ENCODE measurements around the gene MRPS24.

The MRPS24 gene

GRCh38 chr7:43868681-43869005, 674 bp downstream of the MRPS24 start:
- no peaks in the 10 kb centered on the region for H3K9me3 Mint-ChIP-seq
- DNase-seq: no peak
- H3K27me3 Mint-ChIP-seq: no peaks in the 10 kb centered on the region
- peak overlapping the region; percentile 83 for H3K4me3 Mint-ChIP-seq
- H3K4me1 Mint-ChIP-seq (ENCODE audit: low read depth): peaks cover 35% of the 10 kb centered on the region
- peak overlapping the region; percentile 95 for H3K27ac Mint-ChIP-seq
- H3K36me3 Mint-ChIP-seq (ENCODE audit: low read depth): peaks cover 41% of the 10 kb centered on the region

GRCh38 chr7:43868181-43868580, 1.1 kb downstream of the MRPS24 start:
- Mint-ChIP-seq H3K9me3 (no peaks in the 10 kb centered on the region), H3K4me3 (peak overlapping the region; percentile 83), H3K4me1 (ENCODE audit: low read depth) (peaks cover 34% of the 10 kb centered on the region), H3K27ac (peak overlapping the region; percentile 95), H3K36me3 (ENCODE audit: low read depth) (peaks cover 41% of the 10 kb centered on the region), H3K27me3 (no peaks in the 10 kb centered on the region)
- DNase-seq: no peak

- Mint-ChIP-seq H3K4me1 (ENCODE audit: low read depth) (peaks cover 21% of the 10 kb centered on the region), H3K27ac (no peak overlapping the region), H3K36me3 (ENCODE audit: low read depth) (peaks cover 41% of the 10 kb centered on the region), H3K9me3 (no peaks in the 10 kb centered on the region), H3K4me3 (no peak overlapping the region), H3K27me3 (no peaks in the 10 kb centered on the region)
- DNase-seq: no peak
Measured at GRCh38 chr7:43865277-43865676, 4.0 kb downstream of the MRPS24 start.

- no peak overlapping the region for H3K27ac Mint-ChIP-seq
Measured at GRCh38 chr7:43864126-43864525, 5.2 kb downstream of the MRPS24 start.

GRCh38 chr7:43856996-43857395, 12.3 kb downstream of the MRPS24 start:
- Mint-ChIP-seq H3K9me3 (no peaks in the 10 kb centered on the region), H3K36me3 (ENCODE audit: low read depth) (no peaks in the 10 kb centered on the region), H3K4me1 (ENCODE audit: low read depth) (no peaks in the 10 kb centered on the region), H3K27me3 (no peaks in the 10 kb centered on the region), H3K4me3 (no peak overlapping the region), H3K27ac (no peak overlapping the region)
- no peak for DNase-seq

More at GRCh38 chr7:43864126-43864525, 5.2 kb downstream of the MRPS24 start:
- Mint-ChIP-seq H3K36me3 (ENCODE audit: low read depth) (peaks cover 39% of the 10 kb centered on the region), H3K9me3 (no peaks in the 10 kb centered on the region), H3K4me1 (ENCODE audit: low read depth) (peaks cover 12% of the 10 kb centered on the region), H3K27me3 (no peaks in the 10 kb centered on the region), H3K4me3 (no peak overlapping the region)
- DNase-seq: no peak

GRCh38 chr7:43856316-43856715, 13.0 kb downstream of the MRPS24 start:
- H3K4me3 Mint-ChIP-seq: no peak overlapping the region
- H3K9me3 Mint-ChIP-seq: no peaks in the 10 kb centered on the region
- no peaks in the 10 kb centered on the region for H3K27me3 Mint-ChIP-seq
- H3K36me3 Mint-ChIP-seq (ENCODE audit: low read depth): no peaks in the 10 kb centered on the region
- DNase-seq: no peak
- no peak overlapping the region for H3K27ac Mint-ChIP-seq
- H3K4me1 Mint-ChIP-seq (ENCODE audit: low read depth): no peaks in the 10 kb centered on the region

- no peak overlapping the region for H3K4me3 Mint-ChIP-seq
- no peak for DNase-seq
- H3K36me3 Mint-ChIP-seq (ENCODE audit: low read depth): no peaks in the 10 kb centered on the region
- H3K27me3 Mint-ChIP-seq: no peaks in the 10 kb centered on the region
- no peaks in the 10 kb centered on the region for H3K4me1 Mint-ChIP-seq (ENCODE audit: low read depth)
- no peak overlapping the region for H3K27ac Mint-ChIP-seq
- no peaks in the 10 kb centered on the region for H3K9me3 Mint-ChIP-seq
Measured at GRCh38 chr7:43855176-43855575, 14.1 kb downstream of the MRPS24 start.

GRCh38 chr7:43851805-43852204, 17.5 kb downstream of the MRPS24 start:
- H3K27me3 Mint-ChIP-seq: peaks cover 3% of the 10 kb centered on the region
- H3K9me3 Mint-ChIP-seq: no peaks in the 10 kb centered on the region
- no peak overlapping the region for H3K4me3 Mint-ChIP-seq
- no peak for DNase-seq
- no peaks in the 10 kb centered on the region for H3K4me1 Mint-ChIP-seq (ENCODE audit: low read depth)
- no peaks in the 10 kb centered on the region for H3K36me3 Mint-ChIP-seq (ENCODE audit: low read depth)
- H3K27ac Mint-ChIP-seq: no peak overlapping the region

GRCh38 chr7:43850348-43851116, 18.8 kb downstream of the MRPS24 start:
- Mint-ChIP-seq H3K4me1 (ENCODE audit: low read depth) (no peaks in the 10 kb centered on the region), H3K36me3 (ENCODE audit: low read depth) (no peaks in the 10 kb centered on the region), H3K27ac (no peak overlapping the region), H3K27me3 (peaks cover 6% of the 10 kb centered on the region), H3K9me3 (no peaks in the 10 kb centered on the region), H3K4me3 (no peak overlapping the region)
- no peak for DNase-seq

- Mint-ChIP-seq H3K27ac (no peak overlapping the region), H3K36me3 (ENCODE audit: low read depth) (no peaks in the 10 kb centered on the region), H3K9me3 (no peaks in the 10 kb centered on the region), H3K4me1 (ENCODE audit: low read depth) (no peaks in the 10 kb centered on the region), H3K27me3 (peaks cover 7% of the 10 kb centered on the region), H3K4me3 (no peak overlapping the region)
- DNase-seq: no peak
Measured at GRCh38 chr7:43849047-43849446, 20.3 kb downstream of the MRPS24 start.

- Mint-ChIP-seq H3K27ac (no peak overlapping the region), H3K36me3 (ENCODE audit: low read depth) (no peaks in the 10 kb centered on the region), H3K4me3 (no peak overlapping the region), H3K4me1 (ENCODE audit: low read depth) (no peaks in the 10 kb centered on the region), H3K9me3 (no peaks in the 10 kb centered on the region), H3K27me3 (peaks cover 7% of the 10 kb centered on the region)
- no peak for DNase-seq
Measured at GRCh38 chr7:43847496-43847895, 21.8 kb downstream of the MRPS24 start.

GRCh38 chr7:43844662-43845061, 24.7 kb downstream of the MRPS24 start:
- no peak overlapping the region for H3K27ac Mint-ChIP-seq
- no peaks in the 10 kb centered on the region for H3K9me3 Mint-ChIP-seq
- no peaks in the 10 kb centered on the region for H3K36me3 Mint-ChIP-seq (ENCODE audit: low read depth)
- H3K4me1 Mint-ChIP-seq (ENCODE audit: low read depth): no peaks in the 10 kb centered on the region
- no peak overlapping the region for H3K4me3 Mint-ChIP-seq
- H3K27me3 Mint-ChIP-seq: peaks cover 7% of the 10 kb centered on the region
- no peak for DNase-seq

- Mint-ChIP-seq H3K36me3 (ENCODE audit: low read depth) (no peaks in the 10 kb centered on the region), H3K27me3 (peaks cover 7% of the 10 kb centered on the region), H3K4me1 (ENCODE audit: low read depth) (no peaks in the 10 kb centered on the region), H3K4me3 (no peak overlapping the region), H3K9me3 (no peaks in the 10 kb centered on the region), H3K27ac (no peak overlapping the region)
- DNase-seq: no peak
Measured at GRCh38 chr7:43844257-43844656, 25.1 kb downstream of the MRPS24 start.

- Mint-ChIP-seq H3K9me3 (no peaks in the 10 kb centered on the region), H3K27ac (no peak overlapping the region), H3K27me3 (peaks cover 7% of the 10 kb centered on the region), H3K4me3 (no peak overlapping the region), H3K4me1 (ENCODE audit: low read depth) (peaks cover 8% of the 10 kb centered on the region), H3K36me3 (ENCODE audit: low read depth) (no peaks in the 10 kb centered on the region)
- no peak for DNase-seq
Measured at GRCh38 chr7:43843296-43843695, 26.0 kb downstream of the MRPS24 start.

GRCh38 chr7:43838201-43838658, 31.1 kb downstream of the MRPS24 start:
- H3K36me3 Mint-ChIP-seq (ENCODE audit: low read depth): peaks cover 7% of the 10 kb centered on the region
- DNase-seq: no peak
- peaks cover 26% of the 10 kb centered on the region for H3K4me1 Mint-ChIP-seq (ENCODE audit: low read depth)
- H3K27me3 Mint-ChIP-seq: no peaks in the 10 kb centered on the region
- no peak overlapping the region for H3K4me3 Mint-ChIP-seq
- peak overlapping the region; percentile 69 for H3K27ac Mint-ChIP-seq
- H3K9me3 Mint-ChIP-seq: peaks cover 6% of the 10 kb centered on the region
